Neuronal stem cell (in vitro differentiated cells): ENCODE data around the gene GPR179.
A peak's percentile ranks its signal among the peaks of the same experiment; 100 is the strongest.

Experiments
- DNase-seq: peaks from one replicate; pipeline ENCODE4 v3.0.0-alpha.2; 2013; ENCODE audit warnings: low spot score
- H2AFZ ChIP-seq: one replicate; pipeline ENCODE4 v1.6.1; 2013; ENCODE audit warnings: mild to moderate bottlenecking, low read length, inconsistent platforms
- H2AK5ac ChIP-seq: 2 replicates; pipeline ENCODE4 v1.6.1; 2013; ENCODE audit warnings: low read depth, mild to moderate bottlenecking, inconsistent platforms, low read length, moderate library complexity, mixed read lengths
- H2BK120ac ChIP-seq: 2 replicates; pipeline ENCODE4 v1.6.1; 2013; ENCODE audit warnings: low read depth, mild to moderate bottlenecking, inconsistent platforms, low read length, moderate library complexity, mixed read lengths
- H2BK12ac ChIP-seq: one replicate; pipeline ENCODE4 v1.6.1; 2013; ENCODE audit warnings: low read length, inconsistent platforms
- H2BK15ac ChIP-seq: 2 replicates; pipeline ENCODE4 v1.6.1; 2013; ENCODE audit warnings: mild to moderate bottlenecking, low read length, inconsistent platforms, mixed read lengths
- H2BK5ac ChIP-seq: one replicate; pipeline ENCODE4 v1.6.1; 2013; ENCODE audit warnings: inconsistent platforms, mild to moderate bottlenecking, low read length, moderate library complexity
- H3K14ac ChIP-seq: one replicate; pipeline ENCODE4 v1.6.1; 2013; ENCODE audit warnings: low read length, inconsistent platforms
- H3K18ac ChIP-seq: 2 replicates; pipeline ENCODE4 v1.6.1; 2013; ENCODE audit warnings: low read length, inconsistent platforms
- H3K23ac ChIP-seq: 2 replicates; pipeline ENCODE4 v1.6.1; 2013; ENCODE audit warnings: low read depth, mild to moderate bottlenecking, mixed read lengths, low read length, inconsistent platforms; ENCODE audit not compliant: poor library complexity
- H3K27ac ChIP-seq: replicated peaks from 3 replicates; pipeline ENCODE4 v1.5.1; 2013; ENCODE audit warnings: low read length, inconsistent platforms
- H3K27me3 ChIP-seq, 3 experiments: 2 replicates each; pipeline ENCODE4 v1.6.1; 2013; ENCODE audit warnings: low read length in 3 of 3, mild to moderate bottlenecking in 2 of 3, inconsistent platforms in 1 of 3, low read depth in 1 of 3, mixed read lengths in 1 of 3, moderate library complexity in 1 of 3; ENCODE audit not compliant: control insufficient read depth in 3 of 3, insufficient read depth in 3 of 3
- H3K36me3 ChIP-seq, 2 donors: replicated peaks in 1 of 2; 2 replicates each; pipeline ENCODE4 v1.6.1; 2013; ENCODE audit warnings: low read length in 2 of 2; ENCODE audit not compliant: control insufficient read depth in 2 of 2, insufficient read depth in 2 of 2
- H3K4ac ChIP-seq: 2 replicates; pipeline ENCODE4 v1.6.1; 2013; ENCODE audit warnings: inconsistent platforms, mild to moderate bottlenecking, low read length, moderate library complexity
- H3K4me1 ChIP-seq, 2 donors: 1 replicate in 1 of 2; 2 replicates in 1 of 2; pipeline ENCODE4 v1.6.1; 2013; ENCODE audit warnings: low read length in 2 of 2, low read depth in 1 of 2; ENCODE audit not compliant: control insufficient read depth in 2 of 2, insufficient read depth in 1 of 2
- H3K4me2 ChIP-seq: one replicate; pipeline ENCODE4 v1.6.1; 2013; ENCODE audit warnings: mild to moderate bottlenecking, low read length, inconsistent platforms; ENCODE audit not compliant: insufficient read depth, poor library complexity, severe bottlenecking
- H3K4me3 ChIP-seq, 2 donors: 2 replicates each; pipeline ENCODE4 v1.5.1; 2013; ENCODE audit warnings: low read length in 2 of 2, mild to moderate bottlenecking in 2 of 2, inconsistent platforms in 1 of 2, moderate library complexity in 1 of 2
- H3K79me1 ChIP-seq: one replicate; pipeline ENCODE4 v1.6.1; 2013; ENCODE audit warnings: low read depth, mild to moderate bottlenecking, inconsistent platforms, low read length, moderate library complexity
- H3K9ac ChIP-seq: one replicate; pipeline ENCODE4 v1.6.1; 2013; ENCODE audit warnings: mild to moderate bottlenecking, low read depth, low read length, inconsistent platforms; ENCODE audit not compliant: poor library complexity
- H3K9me3 ChIP-seq, 2 donors: replicated peaks in 1 of 2; 2 replicates each; pipeline versions ENCODE3 to v1.6.1; 2013; ENCODE audit warnings: low read length in 2 of 2, mild to moderate bottlenecking in 2 of 2, inconsistent platforms in 1 of 2, low read depth in 1 of 2, mixed read lengths in 1 of 2, moderate library complexity in 1 of 2; ENCODE audit not compliant: control insufficient read depth in 2 of 2, insufficient read depth in 1 of 2
- H4K8ac ChIP-seq: one replicate; pipeline ENCODE4 v1.6.1; 2013; ENCODE audit warnings: low read depth, mild to moderate bottlenecking, inconsistent platforms, low read length, moderate library complexity
- H4K91ac ChIP-seq: one replicate; pipeline ENCODE4 v1.6.1; 2013; ENCODE audit warnings: low read length, low read depth, mild to moderate bottlenecking, inconsistent platforms; ENCODE audit not compliant: poor library complexity
- WGBS, 2 donors: extraction: QIAGEN DNeasy Blood & Tissue Kit; methylation state at CpG; one replicate each; pipeline ENCODE4 v1.1.7; 2013; ENCODE audit warnings: missing lambda C conversion rate in 2 of 2, mixed read lengths in 1 of 2; ENCODE audit not compliant: insufficient read length in 2 of 2, insufficient replicate concordance in 1 of 2; ENCODE audit errors: extremely low coverage in 2 of 2; 5-methylcytosine and 5-hydroxymethylcytosine counted together

Gene GPR179

DNA sequence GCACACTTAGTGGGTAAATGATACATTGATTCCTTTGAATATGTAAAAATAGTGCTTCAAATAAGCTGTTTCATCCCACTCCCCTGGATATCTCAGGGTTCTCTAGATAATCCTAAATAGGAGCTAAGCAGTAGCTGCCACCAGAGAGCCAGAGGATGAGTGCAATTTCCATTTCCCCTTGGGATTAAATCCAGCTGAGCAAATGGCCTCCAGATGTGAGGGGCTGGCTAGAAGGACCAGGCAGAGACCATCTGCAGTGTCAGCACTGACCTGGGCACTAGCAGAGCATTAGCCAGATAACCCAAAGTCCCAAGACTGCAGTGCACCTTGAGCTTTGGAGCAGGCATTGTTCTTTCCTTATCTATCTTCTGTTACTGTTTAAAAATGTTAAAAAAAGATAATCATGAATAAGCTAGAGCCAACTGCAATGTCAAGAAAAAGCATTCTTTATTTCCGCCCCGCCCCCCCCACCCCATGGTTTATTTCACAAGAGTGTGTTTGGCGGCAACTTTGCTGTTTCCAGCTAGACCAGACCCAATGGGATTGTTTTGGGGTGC, 19.5 kb downstream of the GPR179 start:
- no peak overlapping the region for H2BK15ac ChIP-seq
- H2AFZ ChIP-seq = no peak overlapping the region
- peaks cover 15 to 42% of the 10 kb centered on the region in 2 donors for H3K36me3 ChIP-seq
- H2AK5ac ChIP-seq = no peak overlapping the region
- H3K23ac ChIP-seq = no peak overlapping the region
- no CpG with 5 or more reads among the region's 3 CpGs for WGBS, 2 donors
- DNase-seq = no peak
- no peak overlapping the region for H3K4me3 ChIP-seq
- H4K91ac ChIP-seq = no peak overlapping the region
- H4K8ac ChIP-seq = no peak overlapping the region
- H3K4me1 ChIP-seq = peaks cover 9 to 11% of the 10 kb centered on the region in 2 donors
- no peak overlapping the region for H3K9ac ChIP-seq
- no peak overlapping the region for H3K4me2 ChIP-seq
- H3K14ac ChIP-seq = no peak overlapping the region
- H3K27ac ChIP-seq = no peak overlapping the region
- H3K79me1 ChIP-seq = no peaks in the 10 kb centered on the region
- H3K4ac ChIP-seq = no peak overlapping the region
- no peak overlapping the region for H3K18ac ChIP-seq
- no peak overlapping the region for H2BK120ac ChIP-seq
- H3K9me3 ChIP-seq = no peaks in the 10 kb centered on the region
- no peak overlapping the region for H2BK12ac ChIP-seq
- no peaks in the 10 kb centered on the region for H3K27me3 ChIP-seq
- no peak overlapping the region for H2BK5ac ChIP-seq

DNA sequence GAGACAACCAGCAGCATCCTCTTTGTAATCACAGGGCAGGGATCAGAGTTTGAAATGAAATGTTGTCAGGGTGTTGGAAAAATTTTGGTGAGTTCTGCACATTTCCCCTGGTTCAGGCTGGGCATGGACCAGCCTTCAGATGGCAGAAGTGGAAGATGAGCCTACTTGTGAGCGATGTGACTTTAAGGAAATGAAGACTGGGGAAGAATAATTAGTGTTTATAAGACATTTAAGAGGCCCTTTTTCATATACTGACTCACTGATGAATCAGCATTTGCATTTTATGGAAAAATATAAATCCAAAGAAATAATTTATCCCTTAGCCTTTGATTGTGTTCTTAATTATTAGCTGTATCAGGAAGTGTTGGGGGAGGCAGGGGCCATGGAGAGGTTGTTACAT, 20.9 kb downstream of the GPR179 start:
- no peak overlapping the region for H3K9ac ChIP-seq
- no peak overlapping the region for H4K91ac ChIP-seq
- H2AFZ ChIP-seq = no peak overlapping the region
- no peak overlapping the region for H3K23ac ChIP-seq
- no peak overlapping the region for H3K14ac ChIP-seq
- no peaks in the 10 kb centered on the region for H3K27me3 ChIP-seq
- WGBS, 2 donors = no CpG with 5 or more reads among the region's 1 CpG
- DNase-seq = no peak
- no peak overlapping the region for H3K4me2 ChIP-seq
- H3K79me1 ChIP-seq = no peaks in the 10 kb centered on the region
- H3K4me1 ChIP-seq = peaks cover 9 to 11% of the 10 kb centered on the region in 2 donors
- peaks cover 16 to 48% of the 10 kb centered on the region in 2 donors for H3K36me3 ChIP-seq
- H2AK5ac ChIP-seq = no peak overlapping the region
- no peak overlapping the region for H4K8ac ChIP-seq
- H3K4me3 ChIP-seq = no peak overlapping the region
- no peaks in the 10 kb centered on the region for H3K9me3 ChIP-seq
- H2BK12ac ChIP-seq = no peak overlapping the region
- H2BK15ac ChIP-seq = no peak overlapping the region
- no peak overlapping the region for H3K4ac ChIP-seq
- no peak overlapping the region for H2BK120ac ChIP-seq
- no peak overlapping the region for H2BK5ac ChIP-seq
- no peak overlapping the region for H3K27ac ChIP-seq
- H3K18ac ChIP-seq = no peak overlapping the region

DNA sequence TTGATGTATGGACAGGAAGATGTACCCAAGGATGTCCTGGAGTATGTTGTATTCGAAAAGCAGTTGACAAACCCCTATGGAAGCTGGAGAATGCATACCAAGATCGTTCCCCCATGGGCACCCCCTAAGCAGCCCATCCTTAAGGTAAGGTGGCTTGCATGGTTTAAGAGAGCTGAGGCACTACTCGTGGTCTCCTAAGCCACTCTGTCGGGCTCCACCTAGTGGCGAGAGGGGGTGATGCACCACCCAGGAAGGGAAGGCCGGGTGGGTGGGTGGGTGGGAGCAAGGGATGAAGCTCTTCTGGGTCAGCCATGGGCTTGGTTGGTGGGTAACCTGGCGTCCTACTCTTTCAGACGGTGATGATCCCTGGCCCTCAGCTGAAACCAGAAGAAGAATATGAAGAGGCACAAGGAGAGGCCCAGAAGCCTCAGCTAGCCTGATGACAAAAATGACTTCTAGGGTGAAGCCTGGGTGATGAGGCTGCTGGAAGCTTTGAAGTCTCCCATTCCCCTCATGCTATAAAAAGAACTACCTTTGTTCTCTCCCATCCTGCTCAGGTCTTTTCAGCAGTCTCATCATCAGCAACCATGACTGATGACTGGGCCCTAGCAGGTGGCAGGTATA, 21.5 kb downstream of the GPR179 start:
- no peak overlapping the region for H3K23ac ChIP-seq
- peaks cover 16 to 48% of the 10 kb centered on the region in 2 donors for H3K36me3 ChIP-seq
- no peaks in the 10 kb centered on the region for H3K9me3 ChIP-seq
- no peak overlapping the region for H3K4ac ChIP-seq
- H2BK12ac ChIP-seq = no peak overlapping the region
- no peak overlapping the region for H2BK5ac ChIP-seq
- no peak overlapping the region for H4K8ac ChIP-seq
- H3K4me2 ChIP-seq = no peak overlapping the region
- H3K4me3 ChIP-seq = no peak overlapping the region
- peaks cover 9 to 11% of the 10 kb centered on the region in 2 donors for H3K4me1 ChIP-seq
- H2AK5ac ChIP-seq = no peak overlapping the region
- H3K79me1 ChIP-seq = no peaks in the 10 kb centered on the region
- no peak overlapping the region for H2BK15ac ChIP-seq
- no peak overlapping the region for H3K18ac ChIP-seq
- no peak overlapping the region for H2BK120ac ChIP-seq
- no peak overlapping the region for H3K9ac ChIP-seq
- H3K27me3 ChIP-seq = no peaks in the 10 kb centered on the region
- no peak overlapping the region for H2AFZ ChIP-seq
- H3K27ac ChIP-seq = no peak overlapping the region
- DNase-seq = peak; percentile 58
- H3K14ac ChIP-seq = no peak overlapping the region
- no CpG with 5 or more reads among the region's 8 CpGs for WGBS, 2 donors
- no peak overlapping the region for H4K91ac ChIP-seq

DNA sequence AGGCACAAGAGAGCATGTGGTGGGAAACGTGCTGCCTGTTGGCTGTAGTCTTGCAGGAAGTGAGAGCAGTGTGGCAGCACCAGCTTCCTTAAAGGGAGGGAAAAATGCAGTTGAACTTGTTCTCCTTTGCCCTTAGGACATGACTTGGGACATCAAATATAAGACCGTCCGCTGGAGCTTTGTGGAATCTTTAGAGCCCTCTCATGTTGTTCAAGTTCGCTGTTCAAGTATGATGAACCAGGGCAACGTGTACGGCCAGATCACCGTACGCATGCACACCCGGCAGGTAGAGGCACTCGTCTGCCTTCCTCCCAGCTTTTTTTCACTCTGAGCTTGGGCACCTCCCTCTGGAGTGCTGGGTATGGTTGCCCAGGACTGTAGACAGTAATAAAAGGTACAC, 23.3 kb downstream of the GPR179 start:
- Histone ChIP-seq H3K79me1 (no peaks in the 10 kb centered on the region), H3K4me2 (no peak overlapping the region), H4K8ac (no peak overlapping the region), H3K9me3 (peaks cover 0 to 3% of the 10 kb centered on the region in 2 donors), H2BK120ac (no peak overlapping the region), H2BK5ac (no peak overlapping the region), H2BK15ac (no peak overlapping the region), H4K91ac (no peak overlapping the region), H3K18ac (no peak overlapping the region), H3K9ac (no peak overlapping the region), H2AFZ (no peak overlapping the region), H3K36me3 (peaks cover 18 to 62% of the 10 kb centered on the region in 2 donors), H3K27me3 (no peaks in the 10 kb centered on the region), H3K27ac (no peak overlapping the region), H3K23ac (no peak overlapping the region), H3K4me3 (no peak overlapping the region), H3K4me1 (peaks cover 7 to 8% of the 10 kb centered on the region in 2 donors), H3K4ac (no peak overlapping the region), H3K14ac (no peak overlapping the region), H2BK12ac (no peak overlapping the region), H2AK5ac (no peak overlapping the region)
- no peak for DNase-seq
- WGBS, 2 donors = no CpG with 5 or more reads among the region's 10 CpGs
